ENCODE results near the gene MTNR1B.

The MTNR1B gene

GRCh38 chr11:93000511-93001476 lies 31.3 kb downstream of the MTNR1B start:
- no peak for TF ChIP-seq CTCF (IDR thresholded peaks at IDR 0.05)

GRCh38 chr11:93001806-93002205 lies 32.4 kb downstream of the MTNR1B start:
- TF ChIP-seq CTCF (IDR thresholded peaks at IDR 0.05) = no peak

- TF ChIP-seq CTCF (IDR thresholded peaks at IDR 0.05) = no peak
Measured at GRCh38 chr11:93002380-93002779, 32.9 kb downstream of the MTNR1B start.

GRCh38 chr11:93005239-93005638 lies 35.8 kb downstream of the MTNR1B start:
- TF ChIP-seq CTCF (IDR thresholded peaks at IDR 0.05) = no peak

DNA sequence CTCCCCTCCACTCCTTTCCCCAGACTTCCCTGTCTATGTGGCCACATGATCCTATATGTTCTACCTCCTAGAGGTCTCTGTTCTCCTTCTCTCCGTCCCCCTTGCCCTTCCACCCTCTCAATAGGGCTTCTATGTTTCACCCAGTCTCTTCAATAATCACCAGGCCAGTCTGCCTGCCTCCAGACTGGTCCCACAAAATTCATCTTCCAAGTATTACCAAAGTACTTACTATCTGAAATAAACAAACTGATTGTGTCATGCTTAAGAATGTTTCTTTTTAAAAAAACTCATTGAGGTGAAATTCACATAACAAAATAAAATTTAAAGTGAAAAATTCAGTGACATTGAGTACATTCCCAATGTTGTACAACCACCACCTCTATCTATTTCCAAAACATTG lies 44.2 kb downstream of the MTNR1B start:
- no peak for TF ChIP-seq CTCF (IDR thresholded peaks at IDR 0.05)

DNA sequence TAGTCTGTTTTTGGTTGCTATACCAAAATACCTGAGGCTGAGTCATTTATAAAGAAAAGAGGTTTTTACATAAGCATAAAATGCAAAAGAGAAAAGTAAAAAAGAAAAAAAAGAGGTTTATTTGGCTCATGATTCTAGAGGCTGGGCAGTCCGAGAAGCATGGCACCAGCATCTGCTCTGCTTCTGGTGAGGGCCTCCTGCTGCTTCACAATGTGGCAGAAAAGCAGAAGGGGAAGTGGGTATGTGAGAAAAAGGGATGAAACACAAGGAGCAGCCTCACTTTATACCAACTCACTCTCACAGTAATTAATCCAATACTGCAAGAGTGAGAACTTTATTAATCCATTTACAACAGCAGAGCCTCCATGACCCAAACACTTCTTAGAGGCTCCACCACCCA lies 47.1 kb downstream of the MTNR1B start:
- TF ChIP-seq CTCF (IDR thresholded peaks at IDR 0.05) = no peak

- TF ChIP-seq CTCF (IDR thresholded peaks at IDR 0.05) = no peak
Measured at GRCh38 chr11:93017821-93018690, 48.6 kb downstream of the MTNR1B start.

Measured in LNCAP (cell line).